ENCODE results near the gene PCCA.

DNA sequence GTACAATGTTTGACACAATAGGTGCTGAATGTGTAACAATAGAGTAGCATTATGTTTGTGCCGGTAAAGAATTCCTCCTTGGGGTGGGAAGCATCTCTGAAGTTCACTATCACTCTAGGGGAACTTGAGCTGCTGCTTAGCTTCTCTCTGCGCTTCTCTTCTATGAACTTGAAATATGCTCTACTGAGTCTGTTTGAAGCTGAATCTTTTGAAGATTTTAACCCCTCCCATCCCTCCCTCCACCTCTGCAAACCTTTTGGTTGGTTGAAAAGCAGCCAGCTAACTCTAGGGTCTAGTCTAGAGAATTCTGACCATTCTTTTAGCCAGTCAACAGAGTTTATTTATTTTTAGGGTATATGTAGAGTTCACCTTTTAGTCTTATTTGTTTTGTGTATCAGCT, 2.5 kb downstream of the PCCA start:
- TF ChIP-seq POLR2AphosphoS5 (IDR thresholded peaks at IDR 0.05), result no peak
- TF ChIP-seq, protein P1, sequence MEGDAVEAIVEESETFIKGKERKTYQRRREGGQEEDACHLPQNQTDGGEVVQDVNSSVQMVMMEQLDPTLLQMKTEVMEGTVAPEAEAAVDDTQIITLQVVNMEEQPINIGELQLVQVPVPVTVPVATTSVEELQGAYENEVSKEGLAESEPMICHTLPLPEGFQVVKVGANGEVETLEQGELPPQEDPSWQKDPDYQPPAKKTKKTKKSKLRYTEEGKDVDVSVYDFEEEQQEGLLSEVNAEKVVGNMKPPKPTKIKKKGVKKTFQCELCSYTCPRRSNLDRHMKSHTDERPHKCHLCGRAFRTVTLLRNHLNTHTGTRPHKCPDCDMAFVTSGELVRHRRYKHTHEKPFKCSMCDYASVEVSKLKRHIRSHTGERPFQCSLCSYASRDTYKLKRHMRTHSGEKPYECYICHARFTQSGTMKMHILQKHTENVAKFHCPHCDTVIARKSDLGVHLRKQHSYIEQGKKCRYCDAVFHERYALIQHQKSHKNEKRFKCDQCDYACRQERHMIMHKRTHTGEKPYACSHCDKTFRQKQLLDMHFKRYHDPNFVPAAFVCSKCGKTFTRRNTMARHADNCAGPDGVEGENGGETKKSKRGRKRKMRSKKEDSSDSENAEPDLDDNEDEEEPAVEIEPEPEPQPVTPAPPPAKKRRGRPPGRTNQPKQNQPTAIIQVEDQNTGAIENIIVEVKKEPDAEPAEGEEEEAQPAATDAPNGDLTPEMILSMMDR (IDR thresholded peaks at IDR 0.05), result no peak
- no peak for TF ChIP-seq EP300 (IDR thresholded peaks at IDR 0.05)
- no peak for TF ChIP-seq POLR2A (IDR thresholded peaks at IDR 0.05; ENCODE audit: low read depth)

All from esophagus muscularis mucosa (tissue), 4 donors.